Neural cell (in vitro differentiated cells): Measurements from ENCODE around the gene ZKSCAN1.

ENCODE experiments used
- EP300 ChIP-seq: fragments of 450-650 bp; conservative IDR thresholded peaks from 2 replicates; pipeline ENCODE4 v1.6.1; 2014; ENCODE audit warnings: antibody characterized with exemption, mild to moderate bottlenecking, moderate library complexity; ENCODE audit not compliant: poor library complexity, severe bottlenecking
- EZH2 ChIP-seq: fragments of 200-600, 300-800 bp; shearing (Covaris generic), sonication (generic); IDR thresholded peaks from 2 replicates; pipeline ENCODE4 v1.6.1; 2014; ENCODE audit warnings: antibody characterized with exemption, low read length, borderline replicate concordance, mild to moderate bottlenecking; ENCODE audit not compliant: insufficient read depth, poor library complexity, severe bottlenecking
- MXI1 ChIP-seq: fragments of 450-650 bp; conservative IDR thresholded peaks from 2 replicates; pipeline ENCODE4 v1.6.1; 2014; ENCODE audit warnings: antibody characterized with exemption, mild to moderate bottlenecking; ENCODE audit not compliant: poor library complexity, severe bottlenecking
- RAD21 ChIP-seq: fragments of 450-650 bp; conservative IDR thresholded peaks from 2 replicates; pipeline ENCODE4 v1.6.1; 2014; ENCODE audit warnings: antibody characterized with exemption, mild to moderate bottlenecking, moderate library complexity
- TAF1 ChIP-seq: IDR thresholded peaks from 2 replicates; pipeline ENCODE4 v1.6.1; 2012; ENCODE audit warnings: low read depth
- TF ChIP-seq, protein P1 (sequence below): fragments of 450-650 bp; IDR thresholded peaks from 2 replicates; pipeline ENCODE4 v1.5.1; 2014; ENCODE audit warnings: antibody characterized with exemption, mild to moderate bottlenecking, moderate library complexity; ENCODE audit not compliant: poor library complexity, severe bottlenecking
- TF ChIP-seq, protein P2 (sequence below): IDR thresholded peaks from 2 replicates; pipeline ENCODE4 v1.6.1; 2012; ENCODE audit warnings: borderline replicate concordance

DNA sequence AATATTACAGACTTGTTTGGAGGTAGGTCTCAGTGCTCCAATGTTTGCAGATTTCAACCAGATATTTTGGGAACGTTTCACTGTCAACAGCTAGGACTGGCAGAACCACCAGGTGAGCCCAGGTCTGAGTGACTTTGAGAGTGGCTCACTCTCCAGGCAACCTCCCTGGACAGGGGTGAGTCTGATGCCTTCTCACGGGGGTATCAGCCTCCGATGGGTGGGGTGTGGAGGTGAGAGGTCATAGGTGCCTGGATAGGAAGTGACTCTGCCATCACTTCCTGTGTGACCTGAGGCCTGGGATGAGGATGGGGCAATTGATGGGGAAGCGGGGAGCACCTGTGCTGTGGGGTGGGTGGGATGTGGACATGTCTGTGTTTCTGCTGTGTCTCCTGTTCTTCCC, 44.2 kb upstream of the ZKSCAN1 start:
- TF ChIP-seq, protein P1, sequence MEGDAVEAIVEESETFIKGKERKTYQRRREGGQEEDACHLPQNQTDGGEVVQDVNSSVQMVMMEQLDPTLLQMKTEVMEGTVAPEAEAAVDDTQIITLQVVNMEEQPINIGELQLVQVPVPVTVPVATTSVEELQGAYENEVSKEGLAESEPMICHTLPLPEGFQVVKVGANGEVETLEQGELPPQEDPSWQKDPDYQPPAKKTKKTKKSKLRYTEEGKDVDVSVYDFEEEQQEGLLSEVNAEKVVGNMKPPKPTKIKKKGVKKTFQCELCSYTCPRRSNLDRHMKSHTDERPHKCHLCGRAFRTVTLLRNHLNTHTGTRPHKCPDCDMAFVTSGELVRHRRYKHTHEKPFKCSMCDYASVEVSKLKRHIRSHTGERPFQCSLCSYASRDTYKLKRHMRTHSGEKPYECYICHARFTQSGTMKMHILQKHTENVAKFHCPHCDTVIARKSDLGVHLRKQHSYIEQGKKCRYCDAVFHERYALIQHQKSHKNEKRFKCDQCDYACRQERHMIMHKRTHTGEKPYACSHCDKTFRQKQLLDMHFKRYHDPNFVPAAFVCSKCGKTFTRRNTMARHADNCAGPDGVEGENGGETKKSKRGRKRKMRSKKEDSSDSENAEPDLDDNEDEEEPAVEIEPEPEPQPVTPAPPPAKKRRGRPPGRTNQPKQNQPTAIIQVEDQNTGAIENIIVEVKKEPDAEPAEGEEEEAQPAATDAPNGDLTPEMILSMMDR = no peak
- TF ChIP-seq EZH2 (no peak), MXI1 (no peak), TAF1 (no peak), EP300 (no peak), RAD21 (no peak)
- TF ChIP-seq, protein P2, sequence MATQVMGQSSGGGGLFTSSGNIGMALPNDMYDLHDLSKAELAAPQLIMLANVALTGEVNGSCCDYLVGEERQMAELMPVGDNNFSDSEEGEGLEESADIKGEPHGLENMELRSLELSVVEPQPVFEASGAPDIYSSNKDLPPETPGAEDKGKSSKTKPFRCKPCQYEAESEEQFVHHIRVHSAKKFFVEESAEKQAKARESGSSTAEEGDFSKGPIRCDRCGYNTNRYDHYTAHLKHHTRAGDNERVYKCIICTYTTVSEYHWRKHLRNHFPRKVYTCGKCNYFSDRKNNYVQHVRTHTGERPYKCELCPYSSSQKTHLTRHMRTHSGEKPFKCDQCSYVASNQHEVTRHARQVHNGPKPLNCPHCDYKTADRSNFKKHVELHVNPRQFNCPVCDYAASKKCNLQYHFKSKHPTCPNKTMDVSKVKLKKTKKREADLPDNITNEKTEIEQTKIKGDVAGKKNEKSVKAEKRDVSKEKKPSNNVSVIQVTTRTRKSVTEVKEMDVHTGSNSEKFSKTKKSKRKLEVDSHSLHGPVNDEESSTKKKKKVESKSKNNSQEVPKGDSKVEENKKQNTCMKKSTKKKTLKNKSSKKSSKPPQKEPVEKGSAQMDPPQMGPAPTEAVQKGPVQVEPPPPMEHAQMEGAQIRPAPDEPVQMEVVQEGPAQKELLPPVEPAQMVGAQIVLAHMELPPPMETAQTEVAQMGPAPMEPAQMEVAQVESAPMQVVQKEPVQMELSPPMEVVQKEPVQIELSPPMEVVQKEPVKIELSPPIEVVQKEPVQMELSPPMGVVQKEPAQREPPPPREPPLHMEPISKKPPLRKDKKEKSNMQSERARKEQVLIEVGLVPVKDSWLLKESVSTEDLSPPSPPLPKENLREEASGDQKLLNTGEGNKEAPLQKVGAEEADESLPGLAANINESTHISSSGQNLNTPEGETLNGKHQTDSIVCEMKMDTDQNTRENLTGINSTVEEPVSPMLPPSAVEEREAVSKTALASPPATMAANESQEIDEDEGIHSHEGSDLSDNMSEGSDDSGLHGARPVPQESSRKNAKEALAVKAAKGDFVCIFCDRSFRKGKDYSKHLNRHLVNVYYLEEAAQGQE = no peak
